ENCODE data around the gene ZNF699. TPM values are rescaled to one million over a fixed set of nuclear protein-coding genes. Genes with fewer than 3 reads are reported as not detected.
"Not testable (repeated sequence)": the region's sequence is repeated elsewhere in the genome, so short reads cannot be mapped to it uniquely, and the experiment has no call there.

ZNF699 gene
- total RNA-seq, 1 donor from 2014 or later, result 3.0 TPM

DNA sequence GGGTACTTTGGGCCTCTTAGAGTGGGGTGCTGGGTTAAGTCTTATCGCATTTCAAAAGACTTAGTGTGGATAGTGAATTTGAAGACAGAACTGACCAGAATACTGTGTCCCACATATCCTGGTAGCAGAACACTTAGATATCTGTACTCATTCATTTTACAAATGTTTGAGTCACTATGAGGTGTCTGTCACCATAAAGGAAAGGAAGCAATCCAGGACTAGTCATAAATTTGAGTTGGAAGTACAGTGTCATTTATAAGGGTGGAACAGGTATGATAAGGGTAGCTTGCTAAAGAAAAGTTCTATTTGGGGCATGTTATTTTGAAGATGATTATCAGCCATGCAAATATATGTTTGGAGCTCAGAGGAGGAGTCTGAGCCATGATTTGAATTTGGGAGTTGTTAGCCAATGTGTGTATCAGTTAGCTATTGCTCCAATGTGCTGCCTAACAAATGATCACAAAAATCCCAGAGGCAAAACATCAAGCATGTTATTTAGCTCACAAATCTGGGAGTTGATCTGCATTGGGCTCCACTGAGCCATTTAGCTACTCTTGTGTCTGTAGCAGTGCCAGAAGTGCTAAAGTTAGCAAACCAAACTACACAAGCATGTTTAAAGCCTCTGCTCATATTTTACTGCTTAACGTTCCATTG lies 20.3 kb downstream of the ZNF699 start:
- H3K27ac Mint-ChIP-seq (ENCODE audit: unreplicated experiment), result no peak overlapping the region
- peaks cover 6% of the 10 kb centered on the region for H3K36me3 Mint-ChIP-seq (ENCODE audit: low read depth, unreplicated experiment)
- Histone ChIP-seq H3K4me1 (ENCODE audit: insufficient read depth, low read length) (no peaks in the 10 kb centered on the region), H3K4me3 (ENCODE audit: insufficient read depth, low read depth, low read length) (no peak overlapping the region), H3K9ac (ENCODE audit: low read length) (no peak overlapping the region), H3K27ac (ENCODE audit: low read depth, low read length) (no peak overlapping the region), H3K36me3 (ENCODE audit: insufficient read depth, low read length) (peaks cover 21% of the 10 kb centered on the region), H3K9me3 (ENCODE audit: insufficient read depth, low read depth, low read length) (peaks cover 23% of the 10 kb centered on the region), H2AFZ (ENCODE audit: low read depth, low read length) (no peak overlapping the region), H3K79me2 (ENCODE audit: insufficient read depth, low read length) (peaks cover 31% of the 10 kb centered on the region), H3K27me3 (ENCODE audit: insufficient read depth, low read length) (no peaks in the 10 kb centered on the region), H4K20me1 (ENCODE audit: insufficient read depth, low read length) (no peaks in the 10 kb centered on the region), H3K4me2 (ENCODE audit: low read length) (no peak overlapping the region)
- DNase-seq (ENCODE audit: low read depth) (no peak), FAIRE-seq (no peak)
- TF ChIP-seq, protein P1, sequence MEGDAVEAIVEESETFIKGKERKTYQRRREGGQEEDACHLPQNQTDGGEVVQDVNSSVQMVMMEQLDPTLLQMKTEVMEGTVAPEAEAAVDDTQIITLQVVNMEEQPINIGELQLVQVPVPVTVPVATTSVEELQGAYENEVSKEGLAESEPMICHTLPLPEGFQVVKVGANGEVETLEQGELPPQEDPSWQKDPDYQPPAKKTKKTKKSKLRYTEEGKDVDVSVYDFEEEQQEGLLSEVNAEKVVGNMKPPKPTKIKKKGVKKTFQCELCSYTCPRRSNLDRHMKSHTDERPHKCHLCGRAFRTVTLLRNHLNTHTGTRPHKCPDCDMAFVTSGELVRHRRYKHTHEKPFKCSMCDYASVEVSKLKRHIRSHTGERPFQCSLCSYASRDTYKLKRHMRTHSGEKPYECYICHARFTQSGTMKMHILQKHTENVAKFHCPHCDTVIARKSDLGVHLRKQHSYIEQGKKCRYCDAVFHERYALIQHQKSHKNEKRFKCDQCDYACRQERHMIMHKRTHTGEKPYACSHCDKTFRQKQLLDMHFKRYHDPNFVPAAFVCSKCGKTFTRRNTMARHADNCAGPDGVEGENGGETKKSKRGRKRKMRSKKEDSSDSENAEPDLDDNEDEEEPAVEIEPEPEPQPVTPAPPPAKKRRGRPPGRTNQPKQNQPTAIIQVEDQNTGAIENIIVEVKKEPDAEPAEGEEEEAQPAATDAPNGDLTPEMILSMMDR (IDR thresholded peaks at IDR 0.05; ENCODE audit: insufficient read depth, low read depth, low read length), result no peak
- no peak for TF ChIP-seq EZH2 (IDR thresholded peaks at IDR 0.05; ENCODE audit: insufficient read depth, low read length)
- H3K27me3 Mint-ChIP-seq (ENCODE audit: low read depth, unreplicated experiment), result no peaks in the 10 kb centered on the region
- H3K9me3 Mint-ChIP-seq (ENCODE audit: unreplicated experiment), result peaks cover 25% of the 10 kb centered on the region
- H3K4me3 Mint-ChIP-seq (ENCODE audit: unreplicated experiment), result no peak overlapping the region
- no peaks in the 10 kb centered on the region for H3K4me1 Mint-ChIP-seq (ENCODE audit: low read depth, unreplicated experiment)

GRCh38 chr19:9283485-9283884 lies 26.2 kb downstream of the ZNF699 start:
- H3K4me3 ChIP-seq (ENCODE audit: insufficient read depth, low read depth, low read length); H3K27ac ChIP-seq (ENCODE audit: low read depth, low read length); H3K4me1 ChIP-seq (ENCODE audit: insufficient read depth, low read length); H3K36me3 ChIP-seq (ENCODE audit: insufficient read depth, low read length); H3K27me3 ChIP-seq (ENCODE audit: insufficient read depth, low read length); H3K4me2 ChIP-seq (ENCODE audit: low read length); H3K4me1 Mint-ChIP-seq (ENCODE audit: low read depth, unreplicated experiment); H3K9ac ChIP-seq (ENCODE audit: low read length); FAIRE-seq; H3K79me2 ChIP-seq (ENCODE audit: insufficient read depth, low read length); H3K27ac Mint-ChIP-seq (ENCODE audit: unreplicated experiment); DNase-seq (ENCODE audit: low read depth); H3K4me3 Mint-ChIP-seq (ENCODE audit: unreplicated experiment); H3K36me3 Mint-ChIP-seq (ENCODE audit: low read depth, unreplicated experiment); H2AFZ ChIP-seq (ENCODE audit: low read depth, low read length); H4K20me1 ChIP-seq (ENCODE audit: insufficient read depth, low read length); H3K9me3 ChIP-seq (ENCODE audit: insufficient read depth, low read depth, low read length); H3K27me3 Mint-ChIP-seq (ENCODE audit: low read depth, unreplicated experiment): not testable (repeated sequence)
- H3K9me3 Mint-ChIP-seq (ENCODE audit: unreplicated experiment), result peaks cover 32% of the 10 kb centered on the region

DNA sequence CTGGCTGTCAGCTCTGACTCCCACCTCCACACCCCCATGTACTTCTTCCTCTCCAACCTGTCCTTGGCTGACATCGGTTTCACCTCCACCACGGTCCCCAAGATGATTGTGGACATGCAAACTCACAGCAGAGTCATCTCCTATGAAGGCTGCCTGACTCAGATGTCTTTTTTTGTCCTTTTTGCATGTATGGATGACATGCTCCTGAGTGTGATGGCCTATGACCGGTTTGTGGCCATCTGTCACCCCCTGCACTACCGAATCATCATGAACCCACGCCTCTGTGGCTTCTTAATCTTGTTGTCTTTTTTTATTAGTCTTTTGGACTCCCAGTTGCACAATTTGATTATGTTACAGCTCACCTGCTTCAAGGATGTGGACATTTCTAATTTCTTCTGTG lies 58.4 kb downstream of the ZNF699 start:
- H3K9me3 ChIP-seq (ENCODE audit: insufficient read depth, low read depth, low read length), result peaks cover 9% of the 10 kb centered on the region
- H3K4me3 ChIP-seq (ENCODE audit: insufficient read depth, low read depth, low read length), result no peak overlapping the region
- H3K79me2 ChIP-seq (ENCODE audit: insufficient read depth, low read length), result no peaks in the 10 kb centered on the region
- Mint-ChIP-seq H3K36me3 (ENCODE audit: low read depth, unreplicated experiment) (no peaks in the 10 kb centered on the region), H3K4me1 (ENCODE audit: low read depth, unreplicated experiment) (no peaks in the 10 kb centered on the region), H3K27ac (ENCODE audit: unreplicated experiment) (no peak overlapping the region), H3K27me3 (ENCODE audit: low read depth, unreplicated experiment) (no peaks in the 10 kb centered on the region), H3K4me3 (ENCODE audit: unreplicated experiment) (no peak overlapping the region), H3K9me3 (ENCODE audit: unreplicated experiment) (peaks cover 19% of the 10 kb centered on the region)
- DNase-seq (ENCODE audit: low read depth) (no peak), FAIRE-seq (no peak)
- no peak overlapping the region for H3K27ac ChIP-seq (ENCODE audit: low read depth, low read length)
- H3K4me1 ChIP-seq (ENCODE audit: insufficient read depth, low read length), result no peaks in the 10 kb centered on the region
- H3K36me3 ChIP-seq (ENCODE audit: insufficient read depth, low read length), result no peaks in the 10 kb centered on the region
- no peaks in the 10 kb centered on the region for H3K27me3 ChIP-seq (ENCODE audit: insufficient read depth, low read length)
- TF ChIP-seq EZH2 (IDR thresholded peaks at IDR 0.05; ENCODE audit: insufficient read depth, low read length), result no peak
- TF ChIP-seq, protein P1 (IDR thresholded peaks at IDR 0.05; ENCODE audit: insufficient read depth, low read depth, low read length), result no peak
- no peak overlapping the region for H3K4me2 ChIP-seq (ENCODE audit: low read length)
- H2AFZ ChIP-seq (ENCODE audit: low read depth, low read length), result no peak overlapping the region
- H4K20me1 ChIP-seq (ENCODE audit: insufficient read depth, low read length), result no peaks in the 10 kb centered on the region
- H3K9ac ChIP-seq (ENCODE audit: low read length), result no peak overlapping the region

Measured in astrocyte (in vitro differentiated cells and primary cell).